HG02938 (cell line): ENCODE results near the gene MSI2.

Experiments used
- ATAC-seq: cut with Tn5 transposase; IDR thresholded peaks from one replicate; pipeline ENCODE4 v1.9.1; 2021; ENCODE audit warnings: mild to moderate bottlenecking, moderate library complexity; ENCODE audit not compliant: unreplicated experiment

Gene MSI2

GRCh38 chr17:57584050-57584551 is 327.8 kb downstream of the MSI2 start:
- no peak for ATAC-seq

- ATAC-seq = no peak
Measured at GRCh38 chr17:57585341-57586195, 329.2 kb downstream of the MSI2 start.

DNA sequence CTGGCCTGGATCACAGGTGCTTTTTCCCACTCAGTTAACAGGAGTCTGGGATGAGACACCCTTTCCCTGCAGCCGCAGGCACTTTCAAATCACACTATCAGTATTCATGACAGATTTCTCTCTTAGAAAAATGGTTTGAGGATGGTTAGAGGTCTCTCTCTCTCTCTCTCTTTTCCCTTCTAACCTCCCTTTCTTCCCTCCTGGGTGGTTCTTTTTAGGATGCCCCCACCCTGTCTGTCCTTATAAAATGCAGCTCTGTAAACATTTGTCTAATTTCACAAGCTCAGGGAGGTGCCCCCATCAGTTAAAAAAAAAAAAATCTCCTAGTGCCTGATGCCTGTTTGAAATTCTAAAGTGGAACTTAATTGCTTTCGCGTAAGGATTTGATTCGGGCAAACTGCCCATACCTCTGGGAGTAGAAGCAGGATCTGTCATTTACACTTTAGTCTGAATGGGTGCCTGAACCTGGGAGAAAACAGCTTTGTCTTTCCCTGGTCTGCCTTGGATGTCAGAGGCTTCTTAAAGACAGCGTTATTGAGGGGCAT is 329.9 kb downstream of the MSI2 start:
- ATAC-seq = no peak

- ATAC-seq = no peak
Measured at GRCh38 chr17:57586742-57587141, 330.4 kb downstream of the MSI2 start.

GRCh38 chr17:57587193-57587969 is 331.1 kb downstream of the MSI2 start:
- ATAC-seq = no peak

DNA sequence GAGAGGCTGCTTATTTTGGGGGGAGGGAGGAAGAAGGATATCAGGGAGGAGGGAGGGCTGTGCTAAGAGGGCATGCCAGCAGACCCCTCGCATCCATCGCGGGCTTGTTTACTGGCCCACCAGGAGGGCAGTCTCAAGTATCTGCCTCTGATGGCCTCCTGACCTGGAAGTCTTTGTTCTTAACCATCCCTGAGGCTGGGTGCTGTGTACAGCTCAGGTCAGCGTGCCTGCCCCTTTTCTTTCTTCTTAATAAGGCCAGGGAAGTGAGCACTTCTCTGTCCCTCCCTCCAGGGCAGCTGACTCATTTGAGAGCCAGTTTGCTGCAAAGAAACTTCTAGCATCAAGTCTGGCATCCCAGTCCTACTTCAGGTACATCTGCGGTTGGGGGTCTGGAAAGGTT is 331.8 kb downstream of the MSI2 start:
- ATAC-seq = no peak

DNA sequence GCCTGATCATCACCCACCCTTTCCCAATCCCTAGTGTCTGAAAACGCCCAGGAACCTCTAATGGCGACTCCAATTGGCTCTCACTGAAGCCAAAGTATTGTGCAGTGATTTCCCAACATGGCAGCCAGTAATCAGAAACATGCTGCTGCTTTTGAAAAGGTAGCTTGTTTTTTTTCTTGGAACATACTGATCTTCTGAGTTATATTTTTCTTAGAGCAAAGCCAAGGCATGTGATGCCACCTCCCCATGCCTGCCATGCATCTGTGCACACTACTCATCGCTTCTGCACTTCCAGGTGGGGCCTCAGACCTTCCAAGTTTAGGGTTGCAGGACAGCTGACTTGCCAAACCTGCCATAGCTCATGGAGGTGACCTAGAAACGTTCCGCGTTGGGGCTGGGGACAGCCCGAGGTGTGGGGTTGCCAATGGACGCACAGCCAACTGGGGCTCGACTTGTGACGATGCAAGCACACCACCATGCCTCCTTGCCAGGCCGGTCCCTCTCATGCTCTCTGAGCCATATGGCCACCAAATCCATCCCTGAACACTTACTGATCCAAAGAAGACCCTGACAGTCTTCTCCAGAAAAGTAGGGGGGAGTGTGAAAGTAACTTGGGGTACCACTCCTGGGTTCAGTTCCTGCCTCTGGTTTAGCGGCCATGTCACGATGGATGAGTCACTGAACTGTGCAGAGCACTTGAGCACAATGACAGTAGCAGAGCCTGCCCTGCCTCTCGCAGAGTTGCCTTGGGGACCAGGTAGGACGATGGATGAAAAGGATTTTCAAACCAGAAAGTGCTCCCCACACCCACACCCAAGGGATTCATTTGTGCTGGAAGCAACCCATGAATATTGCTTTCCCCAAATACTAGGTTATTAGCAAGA is 333.1 kb downstream of the MSI2 start:
- ATAC-seq = no peak

- ATAC-seq = no peak
Measured at GRCh38 chr17:57593739-57594462, 337.6 kb downstream of the MSI2 start.

- ATAC-seq = no peak
Measured at GRCh38 chr17:57594767-57595166, 338.4 kb downstream of the MSI2 start.

GRCh38 chr17:57595426-57595825 is 339.1 kb downstream of the MSI2 start:
- ATAC-seq = no peak

- no peak for ATAC-seq
Measured at GRCh38 chr17:57595947-57596695, 339.8 kb downstream of the MSI2 start.

DNA sequence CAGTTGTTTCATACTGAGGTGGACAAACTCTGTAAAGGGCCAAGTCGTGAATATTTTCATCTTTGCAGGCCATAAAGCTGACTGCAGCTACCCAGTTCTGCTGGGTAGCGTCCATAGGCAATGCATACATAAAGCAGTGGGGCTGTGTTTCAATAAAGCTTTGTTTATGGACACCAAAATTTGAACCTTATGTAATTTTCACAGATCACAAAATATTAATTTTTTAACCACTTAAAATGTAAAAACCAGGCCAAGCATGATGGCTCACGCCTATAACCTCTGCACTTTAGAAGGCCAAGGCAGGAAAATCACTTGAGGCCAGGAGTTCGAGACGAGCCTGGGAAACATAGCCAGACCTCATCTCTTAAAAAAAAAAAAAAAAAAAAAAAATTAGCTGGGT is 340.8 kb downstream of the MSI2 start:
- no peak for ATAC-seq

DNA sequence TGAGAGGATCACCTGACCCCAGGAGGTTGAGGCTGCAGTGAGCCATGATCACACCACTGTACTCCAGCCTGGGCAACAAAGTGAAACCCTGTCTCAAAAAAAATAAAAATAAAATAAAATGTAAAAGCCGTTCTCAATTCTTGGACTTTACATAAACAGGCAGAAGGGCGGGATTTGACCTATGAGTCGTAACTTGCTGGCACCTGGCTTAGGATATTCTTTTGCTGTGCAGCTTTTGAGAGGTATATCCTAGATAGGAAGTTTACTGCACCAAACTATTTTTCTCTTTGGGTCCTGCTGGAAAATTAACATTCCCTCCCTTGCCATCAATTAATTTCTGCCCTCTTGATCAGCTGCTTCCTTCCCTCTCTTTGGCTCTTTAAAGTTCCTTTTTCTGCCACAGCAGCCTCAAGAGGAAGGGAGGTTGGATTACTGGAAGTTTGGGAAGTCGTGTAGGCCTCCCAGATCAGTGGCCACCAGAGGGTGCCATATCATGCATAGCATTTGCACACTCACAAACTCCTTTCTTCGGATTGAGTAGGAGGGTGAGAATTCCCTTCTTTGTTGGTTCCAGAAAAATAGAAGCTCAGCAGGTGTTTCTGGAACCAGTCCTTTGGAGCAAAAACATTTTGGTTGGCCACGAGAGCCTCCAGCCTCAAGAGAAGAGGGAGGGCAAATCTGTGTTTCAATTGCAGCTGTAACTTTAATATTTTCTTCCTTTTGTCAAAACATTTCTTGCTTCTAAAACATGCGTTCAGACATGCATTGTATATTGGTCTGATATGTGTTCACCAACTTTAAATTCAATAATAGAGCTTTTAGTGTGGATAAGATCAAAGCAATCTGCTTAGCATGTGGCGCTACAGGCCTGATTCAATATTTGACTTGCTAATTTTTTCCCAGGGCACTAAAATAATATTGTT is 341.5 kb downstream of the MSI2 start:
- ATAC-seq = no peak

DNA sequence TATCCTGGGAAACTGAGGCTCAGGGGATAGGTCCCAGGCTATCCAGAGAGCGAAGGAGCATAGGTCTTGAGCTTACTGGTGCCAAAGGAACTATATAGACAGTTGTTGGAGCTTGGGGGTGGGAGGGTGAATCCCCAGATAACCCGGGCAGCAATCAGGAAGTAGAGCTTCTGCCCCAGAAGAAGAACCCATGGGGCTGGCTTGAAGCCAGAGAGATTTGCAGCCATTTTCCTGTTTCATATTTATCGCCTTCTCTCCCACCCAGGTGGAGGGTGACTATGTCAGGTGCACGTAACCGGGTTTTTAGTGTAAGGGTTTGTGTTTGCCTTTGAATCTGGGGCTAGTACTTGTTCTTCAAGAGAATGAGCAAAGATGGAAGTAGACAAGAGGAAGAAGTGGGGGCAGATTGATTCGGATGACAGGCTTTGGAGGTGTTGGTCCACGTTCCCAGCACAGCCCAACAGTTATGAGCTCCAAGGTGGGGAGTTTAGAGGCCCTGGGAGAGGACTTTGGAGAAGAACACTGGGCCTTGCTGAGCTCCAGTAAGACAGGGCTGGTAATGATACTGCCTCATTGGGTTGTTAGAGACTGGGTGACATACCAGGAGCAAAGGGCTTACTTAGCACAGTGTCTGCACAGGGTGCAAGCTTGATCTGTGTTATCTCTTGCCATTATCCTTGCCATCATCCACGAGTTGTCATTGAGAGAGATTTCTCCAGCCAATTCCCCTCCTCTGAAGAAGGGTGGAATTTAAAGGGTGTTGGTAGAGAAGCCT is 343.1 kb downstream of the MSI2 start:
- no peak for ATAC-seq

DNA sequence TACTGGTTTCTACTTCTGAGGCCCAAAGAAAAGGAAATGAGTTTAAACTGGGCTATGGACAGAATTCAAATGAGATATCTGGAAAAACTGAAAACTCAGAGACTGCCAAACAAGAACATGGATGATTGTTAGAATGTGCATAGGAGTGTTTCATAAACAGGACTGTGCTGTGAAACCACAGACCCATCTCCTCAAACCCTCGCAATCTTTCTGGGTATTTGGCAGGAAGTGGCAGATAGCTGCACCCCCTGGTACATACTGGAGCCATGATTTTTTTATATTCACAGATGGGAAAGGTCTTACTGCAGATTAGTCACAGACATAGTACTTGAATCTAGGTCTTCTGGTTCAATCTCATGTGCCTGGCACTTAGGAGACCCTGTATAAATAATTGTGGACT is 343.8 kb downstream of the MSI2 start:
- ATAC-seq = no peak

DNA sequence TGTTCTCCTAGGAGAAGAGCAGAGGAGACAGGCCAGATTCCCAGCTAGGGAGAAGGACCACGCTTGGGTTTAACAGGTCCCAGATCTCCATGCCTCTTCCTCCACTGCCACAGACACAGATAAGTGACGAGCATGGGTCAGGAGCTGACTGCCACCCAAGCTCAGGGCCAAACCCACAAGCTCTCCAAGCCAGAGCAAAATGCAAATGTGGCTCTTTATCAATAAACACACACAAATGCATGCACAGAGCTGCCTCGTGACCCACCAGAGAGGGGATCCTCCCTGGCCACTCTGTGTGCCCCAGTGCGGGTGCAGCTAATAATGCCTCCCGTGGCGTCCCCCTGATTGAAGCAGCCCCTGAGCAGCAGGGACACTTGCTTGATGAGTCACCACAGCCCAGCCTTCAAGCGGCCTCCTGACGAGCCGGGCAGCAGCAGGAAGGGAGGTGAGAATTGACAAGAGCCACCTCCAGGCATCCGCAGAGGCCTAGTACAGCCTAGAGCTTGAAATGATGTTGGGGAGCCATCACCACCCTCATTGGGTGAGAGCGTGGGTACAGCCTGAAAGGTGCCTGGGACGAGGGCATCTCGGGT is 344.9 kb downstream of the MSI2 start:
- ATAC-seq = no peak

DNA sequence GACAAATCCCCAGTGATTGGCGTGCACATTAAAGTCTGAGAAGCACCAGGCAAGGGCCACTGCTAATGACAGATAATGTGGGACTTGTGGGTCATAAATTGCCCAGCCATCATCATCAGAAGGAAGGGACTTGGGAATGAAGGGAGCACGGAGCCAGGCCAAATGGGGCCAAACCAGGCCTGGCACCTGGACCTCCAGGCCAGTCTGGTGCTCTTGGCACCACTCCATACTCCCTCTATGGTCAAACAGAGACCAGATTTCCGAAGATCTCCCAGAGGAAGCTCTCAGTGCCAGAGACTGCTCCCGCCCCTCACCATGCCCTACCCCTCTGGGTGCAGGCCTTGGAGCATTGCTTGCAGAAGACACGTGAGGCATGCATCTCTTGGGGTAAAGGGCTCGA is 346.6 kb downstream of the MSI2 start:
- ATAC-seq = no peak
